Peyer's patch (tissue), 4 donors: ENCODE data around the gene ZNF441.

Experiments used
- POLR2A ChIP-seq, 2 donors: fragments of 450-650 bp; IDR thresholded peaks; one replicate each; pipeline ENCODE4 v1.5.1; 2017; ENCODE audit warnings: antibody characterized with exemption in 2 of 2, mild to moderate bottlenecking in 2 of 2, moderate library complexity in 2 of 2
- TF ChIP-seq, protein P1 (sequence below), 6 experiments: fragments of 450-650 bp in 4 of 6; fragments of 200-600 bp in 2 of 6; sonication (generic) in 1 of 6; IDR thresholded peaks; one replicate each; pipeline ENCODE4 v1.5.1; 2017 to 2019; ENCODE audit warnings: antibody characterized with exemption in 6 of 6, mild to moderate bottlenecking in 3 of 6, moderate library complexity in 1 of 6

- TF ChIP-seq POLR2A (IDR thresholded peaks at IDR 0.05): no peak
- TF ChIP-seq, protein P1, sequence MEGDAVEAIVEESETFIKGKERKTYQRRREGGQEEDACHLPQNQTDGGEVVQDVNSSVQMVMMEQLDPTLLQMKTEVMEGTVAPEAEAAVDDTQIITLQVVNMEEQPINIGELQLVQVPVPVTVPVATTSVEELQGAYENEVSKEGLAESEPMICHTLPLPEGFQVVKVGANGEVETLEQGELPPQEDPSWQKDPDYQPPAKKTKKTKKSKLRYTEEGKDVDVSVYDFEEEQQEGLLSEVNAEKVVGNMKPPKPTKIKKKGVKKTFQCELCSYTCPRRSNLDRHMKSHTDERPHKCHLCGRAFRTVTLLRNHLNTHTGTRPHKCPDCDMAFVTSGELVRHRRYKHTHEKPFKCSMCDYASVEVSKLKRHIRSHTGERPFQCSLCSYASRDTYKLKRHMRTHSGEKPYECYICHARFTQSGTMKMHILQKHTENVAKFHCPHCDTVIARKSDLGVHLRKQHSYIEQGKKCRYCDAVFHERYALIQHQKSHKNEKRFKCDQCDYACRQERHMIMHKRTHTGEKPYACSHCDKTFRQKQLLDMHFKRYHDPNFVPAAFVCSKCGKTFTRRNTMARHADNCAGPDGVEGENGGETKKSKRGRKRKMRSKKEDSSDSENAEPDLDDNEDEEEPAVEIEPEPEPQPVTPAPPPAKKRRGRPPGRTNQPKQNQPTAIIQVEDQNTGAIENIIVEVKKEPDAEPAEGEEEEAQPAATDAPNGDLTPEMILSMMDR (IDR thresholded peaks at IDR 0.05): no peak
Measured at GRCh38 chr19:11749751-11750150, 17.0 kb upstream of the ZNF441 start.
